Right lobe of liver (tissue), 4 donors: ENCODE measurements around the gene ANKRD60.

Source experiments
- POLR2A ChIP-seq: fragments of 450-650 bp; IDR thresholded peaks from one replicate; pipeline ENCODE4 v1.6.1; 2017; ENCODE audit warnings: antibody characterized with exemption, mild to moderate bottlenecking
- TF ChIP-seq, protein P1 (sequence below), 4 donors: fragments of 200-600 bp in 3 of 4; fragments of 450-650 bp in 1 of 4; IDR thresholded peaks; one replicate each; pipeline versions ENCODE4 v1.5.1 to v1.8.0; 2016 to 2022; ENCODE audit warnings: antibody characterized with exemption in 4 of 4, mild to moderate bottlenecking in 2 of 4
- donor health status: DM: no; HTN: no; CAD: no.
- donor health status: DM: no; HTN: no; CAD: no.
- donor health status: DM: no; HTN: yes; CAD: no.

DNA sequence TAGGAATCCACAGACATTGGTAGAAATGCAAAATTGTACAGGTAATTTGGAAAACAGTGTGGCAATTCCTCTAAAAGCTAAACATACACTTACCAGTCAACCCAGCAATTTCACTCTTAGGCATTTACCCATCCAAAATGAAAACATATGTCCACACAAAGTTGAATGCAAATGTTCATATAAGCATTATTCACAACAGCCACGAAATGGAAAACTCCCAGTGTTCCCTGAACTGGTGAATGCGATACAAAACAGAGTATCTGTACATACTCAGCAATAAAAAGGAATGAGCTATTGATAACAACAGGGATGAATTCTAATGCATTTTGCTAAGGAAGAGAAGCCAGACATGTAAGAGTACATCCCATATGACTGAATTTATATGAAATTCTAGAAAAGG, 48.7 kb upstream of the ANKRD60 start:
- TF ChIP-seq, protein P1, sequence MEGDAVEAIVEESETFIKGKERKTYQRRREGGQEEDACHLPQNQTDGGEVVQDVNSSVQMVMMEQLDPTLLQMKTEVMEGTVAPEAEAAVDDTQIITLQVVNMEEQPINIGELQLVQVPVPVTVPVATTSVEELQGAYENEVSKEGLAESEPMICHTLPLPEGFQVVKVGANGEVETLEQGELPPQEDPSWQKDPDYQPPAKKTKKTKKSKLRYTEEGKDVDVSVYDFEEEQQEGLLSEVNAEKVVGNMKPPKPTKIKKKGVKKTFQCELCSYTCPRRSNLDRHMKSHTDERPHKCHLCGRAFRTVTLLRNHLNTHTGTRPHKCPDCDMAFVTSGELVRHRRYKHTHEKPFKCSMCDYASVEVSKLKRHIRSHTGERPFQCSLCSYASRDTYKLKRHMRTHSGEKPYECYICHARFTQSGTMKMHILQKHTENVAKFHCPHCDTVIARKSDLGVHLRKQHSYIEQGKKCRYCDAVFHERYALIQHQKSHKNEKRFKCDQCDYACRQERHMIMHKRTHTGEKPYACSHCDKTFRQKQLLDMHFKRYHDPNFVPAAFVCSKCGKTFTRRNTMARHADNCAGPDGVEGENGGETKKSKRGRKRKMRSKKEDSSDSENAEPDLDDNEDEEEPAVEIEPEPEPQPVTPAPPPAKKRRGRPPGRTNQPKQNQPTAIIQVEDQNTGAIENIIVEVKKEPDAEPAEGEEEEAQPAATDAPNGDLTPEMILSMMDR (IDR thresholded peaks at IDR 0.05) = no peak
- no peak for TF ChIP-seq POLR2A
